Vagina (tissue), 2 donors: ENCODE data around the gene SUSD3.
"Not testable (repeated sequence)": the region's sequence is repeated elsewhere in the genome, so short reads cannot be mapped to it uniquely, and the experiment has no call there.

ENCODE experiments used
- POLR2A ChIP-seq, 2 donors: fragments of 450-650 bp; IDR thresholded peaks; one replicate each; pipeline ENCODE4 v1.6.1; 2017; ENCODE audit warnings: antibody characterized with exemption in 2 of 2, mild to moderate bottlenecking in 2 of 2, moderate library complexity in 2 of 2
- POLR2AphosphoS5 ChIP-seq, 2 donors: sonication (generic); formaldehyde crosslinking; IDR thresholded peaks; one replicate each; pipeline ENCODE4 v1.9.0; 2017; ENCODE audit warnings: antibody characterized with exemption in 2 of 2, mild to moderate bottlenecking in 2 of 2, low read depth in 1 of 2; ENCODE audit not compliant: insufficient read depth in 1 of 2
- TF ChIP-seq, protein P1 (sequence below), 3 experiments: fragments of 450-650 bp in 2 of 3; fragments of 200-600 bp in 1 of 3; sonication (generic) in 1 of 3; IDR thresholded peaks; one replicate each; pipeline ENCODE4 v1.5.1; 2017 to 2019; ENCODE audit warnings: antibody characterized with exemption in 3 of 3, mild to moderate bottlenecking in 2 of 3, moderate library complexity in 2 of 3

DNA sequence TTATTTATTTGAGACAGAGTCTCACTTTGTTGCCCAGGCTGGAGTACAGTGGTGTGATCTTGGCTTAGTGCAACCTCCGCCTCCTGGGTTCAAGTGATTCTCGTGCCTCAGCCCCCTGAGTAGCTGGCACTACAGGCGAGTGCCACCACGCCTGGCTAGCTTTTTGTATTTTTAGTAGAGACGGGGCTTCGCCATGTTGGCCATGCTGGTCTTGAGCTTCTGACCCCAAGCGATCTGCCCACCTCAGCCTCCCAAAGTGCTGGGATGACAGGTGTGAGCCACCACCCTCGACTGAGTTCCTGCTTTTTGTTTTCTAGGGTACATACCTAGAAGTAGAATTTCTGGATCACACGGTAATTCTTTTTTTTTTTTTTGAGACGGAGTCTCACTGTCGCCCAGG is 42.6 kb downstream of the SUSD3 start:
- TF ChIP-seq, protein P1, sequence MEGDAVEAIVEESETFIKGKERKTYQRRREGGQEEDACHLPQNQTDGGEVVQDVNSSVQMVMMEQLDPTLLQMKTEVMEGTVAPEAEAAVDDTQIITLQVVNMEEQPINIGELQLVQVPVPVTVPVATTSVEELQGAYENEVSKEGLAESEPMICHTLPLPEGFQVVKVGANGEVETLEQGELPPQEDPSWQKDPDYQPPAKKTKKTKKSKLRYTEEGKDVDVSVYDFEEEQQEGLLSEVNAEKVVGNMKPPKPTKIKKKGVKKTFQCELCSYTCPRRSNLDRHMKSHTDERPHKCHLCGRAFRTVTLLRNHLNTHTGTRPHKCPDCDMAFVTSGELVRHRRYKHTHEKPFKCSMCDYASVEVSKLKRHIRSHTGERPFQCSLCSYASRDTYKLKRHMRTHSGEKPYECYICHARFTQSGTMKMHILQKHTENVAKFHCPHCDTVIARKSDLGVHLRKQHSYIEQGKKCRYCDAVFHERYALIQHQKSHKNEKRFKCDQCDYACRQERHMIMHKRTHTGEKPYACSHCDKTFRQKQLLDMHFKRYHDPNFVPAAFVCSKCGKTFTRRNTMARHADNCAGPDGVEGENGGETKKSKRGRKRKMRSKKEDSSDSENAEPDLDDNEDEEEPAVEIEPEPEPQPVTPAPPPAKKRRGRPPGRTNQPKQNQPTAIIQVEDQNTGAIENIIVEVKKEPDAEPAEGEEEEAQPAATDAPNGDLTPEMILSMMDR (IDR thresholded peaks at IDR 0.05) = not testable (repeated sequence)
- TF ChIP-seq POLR2A (IDR thresholded peaks at IDR 0.05); POLR2AphosphoS5 (IDR thresholded peaks at IDR 0.05; ENCODE audit: insufficient read depth in 1 of 2, low read depth in 1 of 2): not testable (repeated sequence)
